ENCODE data around the gene SNX21.

Gene SNX21

DNA sequence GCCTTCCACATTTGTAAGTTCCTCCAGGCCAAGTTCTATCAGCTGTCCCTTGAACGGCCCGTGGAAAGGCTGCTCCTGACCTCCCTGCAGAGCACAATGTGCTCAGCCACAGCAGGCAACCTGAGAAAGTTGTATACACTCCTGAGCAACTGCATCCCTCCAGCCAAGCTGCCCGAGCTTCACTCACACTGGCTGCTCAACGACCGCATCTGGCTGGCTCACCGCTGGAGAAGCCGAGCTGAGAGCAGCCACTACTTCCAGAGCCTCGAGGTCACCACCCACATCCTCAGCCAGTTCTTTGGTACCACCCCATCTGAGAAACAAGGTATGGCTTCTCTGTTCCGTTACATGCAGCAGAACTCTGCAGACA lies 49.5 kb downstream of the SNX21 start:
- no peak for DNase-seq

DNA sequence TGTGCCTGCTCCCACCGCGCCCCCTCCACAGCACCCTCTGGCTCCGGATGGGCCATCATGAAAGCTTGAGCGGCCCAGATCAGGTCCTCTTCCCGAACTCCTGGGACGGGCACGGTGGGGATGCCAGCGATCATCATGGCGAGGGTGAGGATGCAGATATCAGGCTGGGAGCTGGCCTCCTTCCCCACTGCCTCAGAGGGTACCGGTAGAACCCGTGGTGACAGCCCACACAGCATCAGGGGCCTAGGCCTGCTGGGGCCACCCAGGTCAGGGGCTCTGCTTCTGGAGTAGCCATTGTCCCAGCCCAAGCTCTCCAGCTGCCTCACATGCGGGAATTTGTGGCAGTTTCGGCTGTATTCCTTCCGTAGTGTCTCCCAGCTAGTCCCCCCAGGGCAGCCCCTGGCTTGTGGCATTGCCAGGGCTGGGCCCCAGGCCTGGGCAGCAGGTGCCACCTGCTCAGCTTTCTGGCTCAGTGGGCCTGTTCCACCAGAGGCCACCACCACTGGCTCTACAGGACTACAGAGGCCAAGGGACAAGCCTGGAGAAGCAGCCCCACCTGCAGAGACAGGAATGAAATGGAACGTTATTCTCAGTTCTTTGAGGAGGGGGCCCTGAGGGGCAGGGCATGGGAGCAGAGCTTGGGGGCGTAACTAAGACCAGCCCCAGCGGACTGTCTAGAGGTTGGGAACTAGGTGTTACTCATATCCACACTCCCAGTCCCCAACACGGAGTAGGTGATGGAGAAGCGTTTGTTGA lies 53.2 kb downstream of the SNX21 start:
- DNase-seq = no peak

DNA sequence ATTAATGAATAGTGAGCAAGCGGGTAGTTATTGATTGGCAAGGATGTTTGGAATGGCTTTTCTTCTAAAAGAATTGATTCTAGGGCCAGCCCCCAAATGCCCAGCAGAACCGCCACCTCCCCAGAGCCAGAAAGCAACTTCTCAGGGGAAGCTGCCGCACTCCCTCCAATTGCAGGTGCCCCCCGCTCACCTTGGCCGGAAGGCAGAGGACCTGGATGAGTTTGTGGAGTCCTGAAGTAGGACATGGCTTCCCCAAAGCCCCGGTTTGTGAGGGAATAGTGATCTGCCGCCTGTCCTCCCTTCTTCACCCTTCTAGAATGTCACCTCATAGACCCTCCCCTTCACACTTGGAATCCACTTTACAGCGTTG lies 53.7 kb downstream of the SNX21 start, which contains the start of gene SPATA25:
TSS of gene SPATA25 (minus strand) at position 277 of the 370 bp plus-strand sequence. CDS start at position 245, 32 bp downstream.
- DNase-seq = no peak

DNA sequence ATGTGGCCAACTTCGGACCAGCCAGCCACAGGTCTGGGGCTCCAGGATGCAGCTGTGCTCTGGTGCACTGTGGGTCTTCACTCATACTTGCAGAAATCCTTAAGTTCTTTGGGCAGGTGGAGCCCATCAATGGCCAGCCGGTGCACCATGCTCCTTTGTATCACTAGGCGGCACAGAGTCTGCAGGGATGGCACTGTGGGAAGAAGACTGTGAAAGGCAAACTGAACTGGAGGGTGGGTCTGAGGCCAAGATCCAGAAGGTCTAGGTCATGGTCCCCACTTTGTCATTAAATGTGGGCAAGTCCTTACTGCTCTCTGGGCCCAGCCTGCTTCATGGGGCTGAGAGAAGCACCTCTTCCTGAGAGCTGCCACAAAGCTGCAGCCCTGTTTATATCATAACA lies 55.1 kb downstream of the SNX21 start:
- DNase-seq = no peak

DNA sequence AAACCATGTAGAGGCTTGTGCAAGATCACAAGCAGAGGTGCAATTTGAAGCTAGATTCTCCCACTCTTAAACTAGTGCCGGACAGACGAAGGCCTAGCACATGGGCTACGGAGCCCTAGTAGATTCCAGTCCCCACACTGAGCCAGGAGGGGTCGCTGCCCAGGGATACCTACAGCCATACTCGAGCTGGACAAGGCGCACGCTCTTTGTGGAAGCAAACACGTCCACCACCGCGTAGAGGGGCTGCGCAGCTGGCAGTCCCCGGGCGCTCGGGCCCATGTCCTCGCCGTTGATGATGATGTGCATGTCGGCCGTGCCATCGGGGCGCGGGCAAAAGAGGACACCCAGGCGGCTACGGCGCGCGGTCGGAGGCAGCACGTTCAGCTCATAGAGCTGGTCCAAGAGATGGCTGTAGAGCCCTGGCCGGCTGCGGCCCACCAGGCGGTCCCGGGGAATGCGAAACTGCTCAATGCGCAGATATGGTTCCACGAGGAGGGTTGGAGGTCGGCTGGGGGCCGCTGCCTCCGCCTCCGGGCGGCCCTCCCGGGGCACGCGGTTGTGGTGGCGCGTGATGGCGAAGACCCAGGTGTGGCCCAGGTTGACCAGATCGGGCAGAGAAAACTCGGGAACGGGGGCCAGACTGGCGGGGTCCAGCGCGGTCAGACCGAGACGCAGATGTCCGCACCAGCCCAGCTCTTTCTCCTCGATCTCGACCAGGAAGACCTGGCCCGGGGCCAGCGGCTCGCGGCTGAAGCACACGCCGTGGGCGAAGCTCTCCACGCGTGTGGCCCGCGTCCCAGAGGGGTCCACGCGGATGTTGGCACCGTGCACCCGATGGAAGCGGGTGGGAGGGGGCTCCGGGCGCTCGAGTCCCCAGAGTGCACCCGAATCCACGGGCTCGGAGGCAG lies 56.7 kb downstream of the SNX21 start:
- no peak for DNase-seq

DNA sequence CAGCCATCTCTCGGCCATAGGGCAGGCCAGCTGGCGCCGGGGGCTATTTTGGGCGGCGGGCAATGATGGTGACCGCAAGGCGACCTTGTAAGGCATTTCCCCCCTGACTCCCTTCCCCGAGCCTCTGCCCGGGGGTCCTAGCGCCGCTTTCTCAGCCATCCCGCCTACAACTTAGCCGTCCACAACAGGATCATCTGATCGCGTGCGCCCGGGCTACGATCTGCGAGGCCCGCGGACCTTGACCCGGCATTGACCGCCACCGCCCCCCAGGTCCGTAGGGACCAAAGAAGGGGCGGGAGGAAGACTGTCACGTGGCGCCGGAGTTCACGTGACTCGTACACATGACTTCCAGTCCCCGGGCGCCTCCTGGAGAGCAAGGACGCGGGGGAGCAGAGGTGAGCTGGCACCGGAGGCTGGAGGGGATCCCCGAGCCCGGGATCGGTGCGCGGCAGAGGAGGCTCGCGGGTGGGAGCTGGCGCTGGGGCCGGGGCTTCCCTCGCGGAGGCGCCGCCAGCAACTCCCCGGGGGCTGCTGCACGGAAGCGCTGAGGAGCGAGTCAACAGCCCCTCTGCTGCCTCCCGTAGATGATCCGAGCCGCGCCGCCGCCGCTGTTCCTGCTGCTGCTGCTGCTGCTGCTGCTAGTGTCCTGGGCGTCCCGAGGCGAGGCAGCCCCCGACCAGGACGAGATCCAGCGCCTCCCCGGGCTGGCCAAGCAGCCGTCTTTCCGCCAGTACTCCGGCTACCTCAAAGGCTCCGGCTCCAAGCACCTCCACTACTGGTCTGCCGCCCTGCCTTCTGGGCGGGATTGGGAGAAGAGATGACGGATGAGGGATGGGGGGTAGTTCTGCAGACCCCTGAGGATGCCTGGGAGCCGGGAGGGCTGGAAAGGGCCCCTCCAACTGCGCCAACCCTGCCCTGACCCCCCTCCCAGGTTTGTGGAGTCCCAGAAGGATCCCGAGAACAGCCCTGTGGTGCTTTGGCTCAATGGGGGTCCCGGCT lies 57.7 kb downstream of the SNX21 start, which contains the start of the genes CTSA and NEURL2:
TSS of gene CTSA (plus strand) at position 351 of the 999 bp plus-strand sequence. CDS start at position 585, 234 bp downstream.
TSS of gene NEURL2 (minus strand) at position 224 of the 999 bp plus-strand sequence. CDS start at position 7, 217 bp downstream.
- peak; percentile 76 for DNase-seq

DNA sequence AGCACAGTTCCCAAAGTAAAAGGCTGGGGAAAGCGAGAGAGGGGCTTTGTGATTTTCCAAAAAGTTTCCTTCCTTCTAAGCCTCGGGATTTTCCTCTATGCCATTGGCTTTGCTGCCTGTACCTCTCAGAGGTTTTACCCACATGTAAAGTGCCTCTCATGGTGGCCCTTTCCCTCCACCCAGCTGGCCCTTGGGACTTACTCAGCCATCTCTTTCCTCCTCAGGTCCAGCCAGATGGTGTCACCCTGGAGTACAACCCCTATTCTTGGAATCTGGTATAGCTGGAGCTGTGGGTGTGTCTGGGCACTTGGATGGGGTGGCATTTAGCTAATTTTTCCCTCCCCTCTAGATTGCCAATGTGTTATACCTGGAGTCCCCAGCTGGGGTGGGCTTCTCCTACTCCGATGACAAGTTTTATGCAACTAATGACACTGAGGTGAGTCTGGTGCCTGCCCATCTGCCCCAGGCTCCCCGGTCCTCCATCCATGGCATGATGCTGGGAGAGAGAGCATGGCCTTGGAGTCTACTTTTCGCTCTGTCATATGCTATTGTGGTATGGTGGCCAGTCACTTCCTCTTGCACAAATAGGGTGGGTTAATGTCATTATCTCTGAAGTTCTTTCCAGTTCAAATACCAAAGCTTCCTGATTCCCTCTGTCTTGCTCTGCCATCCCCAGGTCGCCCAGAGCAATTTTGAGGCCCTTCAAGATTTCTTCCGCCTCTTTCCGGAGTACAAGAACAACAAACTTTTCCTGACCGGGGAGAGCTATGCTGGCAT lies 58.6 kb downstream of the SNX21 start:
- no peak for DNase-seq
